ENCODE measurements around the gene PRR30. TPM values are rescaled to one million over a fixed set of nuclear protein-coding genes. Genes with fewer than 3 reads are reported as not detected.

PRR30 gene
- not detected in 2 replicates for polyA plus RNA-seq (2011; rRNA removed)
- not detected in 2 replicates for polyA plus RNA-seq (2012; cell fraction: cytosol; rRNA removed)
- polyA plus RNA-seq (2012; cell fraction: nucleus; rRNA removed) = not detected in 2 replicates
- not detected in 3 replicates for polyA plus RNA-seq (2017; fragmentation: RNase III; extraction: RNeasy Plus Mini Kit Qiagen cat#74134 plus additional on column Dnase treatment)
- polyA minus RNA-seq (2011; rRNA and poly(A)+ RNA removed) = not detected in 2 replicates

GRCh38 chr2:27139310-27139709 is at the start of gene PRR30:
PRR30 (minus strand) TSS chr2:27139410; CDS start chr2:27138329, 1,081 bp downstream.
- H3K4me3 ChIP-seq = no peak within 1 kb of the TSS
- ChIA-PET POLR2A (no interaction called here), CTCF (interaction anchor here (0.6 to 1.5 kb wide), 4 partner anchors 11 to 156 kb away, joined by 3 to 4 read pairs (median 4); no protein-coding TSS in a partner anchor)
- H3K4me2 ChIP-seq = no peak within 1 kb of the TSS
- TF ChIP-seq CHD4 (IDR thresholded peaks at IDR 0.05; ENCODE audit: borderline replicate concordance) (no peak), RFX5 (IDR thresholded peaks at IDR 0.05) (no peak), HOXB13 (CRISPR knock-in tag; IDR thresholded peaks at IDR 0.05; ENCODE audit: low read depth) (no peak), EHMT2 (IDR thresholded peaks at IDR 0.05; ENCODE audit: low read depth) (no peak), FOXS1 (CRISPR knock-in tag; IDR thresholded peaks at IDR 0.05) (no peak), ZFP36 (IDR thresholded peaks at IDR 0.05; ENCODE audit: borderline replicate concordance, partially characterized antibody) (no peak), EP300 (IDR thresholded peaks at IDR 0.05) (no peak), EHF (CRISPR knock-in tag; IDR thresholded peaks at IDR 0.05) (no peak), MYC (IDR thresholded peaks at IDR 0.05; ENCODE audit: borderline replicate concordance, low read length) (no peak), PBX3 (IDR thresholded peaks at IDR 0.05) (no peak), SMC3 (IDR thresholded peaks at IDR 0.05) (no peak), ZNF302 (CRISPR knock-in tag; IDR thresholded peaks at IDR 0.05) (no peak), NPAS2 (CRISPR knock-in tag; IDR thresholded peaks at IDR 0.05; ENCODE audit: borderline replicate concordance) (no peak)
- ATAC-seq (no peak), FAIRE-seq (no peak), DNase-seq (ENCODE audit: low read depth in 1 of 2, low spot score in 1 of 2) (no peak)
- H3K4me1 ChIP-seq = no peaks in the 10 kb centered on the region
- 40% methylated on average over 4 of the region's 4 CpGs for WGBS (ENCODE audit: missing lambda C conversion rate)
- H3K27ac ChIP-seq = no peak within 1 kb of the TSS
- peaks cover 3% of the 10 kb centered on the region; the same call in 1 of the 3 replicates for H3K9me3 ChIP-seq

GRCh38 chr2:27186613-27187345 is 47.6 kb upstream of the PRR30 start:
- DNase-seq (ENCODE audit: low read depth in 1 of 2, low spot score in 1 of 2) (no peak), FAIRE-seq (no peak), ATAC-seq (no peak)
- Histone ChIP-seq H3K9me3 (no peaks in the 10 kb centered on the region), H3K27ac (no peak overlapping the region), H3K4me1 (no peaks in the 10 kb centered on the region), H3K4me2 (no peak overlapping the region), H3K4me3 (no peak overlapping the region)
- POLR2A ChIA-PET = interaction anchor here (1.0 kb wide), 1 partner anchor 25 kb away, joined by 4 read pairs; the partner anchor contains the start of genes ATRAID and SLC5A6
- WGBS (ENCODE audit: missing lambda C conversion rate) = 52% methylated on average over 6 of the region's 6 CpGs
- TF ChIP-seq RARB (CRISPR knock-in tag; IDR thresholded peaks at IDR 0.05) (no peak), RFX5 (IDR thresholded peaks at IDR 0.05) (no peak), POLR2AphosphoS2 (conservative IDR thresholded peaks at IDR 0.05; ENCODE audit: low read length) (no peak), GATA3 (IDR thresholded peaks at IDR 0.05; ENCODE audit: borderline replicate concordance) (no peak), NFE2L2 (conservative IDR thresholded peaks at IDR 0.05; ENCODE audit: low read length) (no peak), NPAS2 (CRISPR knock-in tag; IDR thresholded peaks at IDR 0.05; ENCODE audit: borderline replicate concordance) (no peak), HOXA7 (CRISPR knock-in tag; IDR thresholded peaks at IDR 0.05) (no peak), HOXB13 (CRISPR knock-in tag; IDR thresholded peaks at IDR 0.05; ENCODE audit: low read depth) (no peak), HOXB5 (CRISPR knock-in tag; IDR thresholded peaks at IDR 0.05) (no peak), KDM5A (IDR thresholded peaks at IDR 0.05) (no peak)
- CTCF ChIA-PET = interaction anchor here (0.5 to 5.1 kb wide), 10 partner anchors 11 to 441 kb away, joined by 3 to 34 read pairs (median 4); no protein-coding TSS in a partner anchor

GRCh38 chr2:27185331-27186026 is 46.3 kb upstream of the PRR30 start:
- ChIA-PET CTCF (interaction anchor here (0.9 to 5.1 kb wide), 8 partner anchors 9 to 100 kb away, joined by 3 to 34 read pairs (median 5); no protein-coding TSS in a partner anchor), POLR2A (no interaction called here)
- WGBS (ENCODE audit: missing lambda C conversion rate) = 37% methylated on average over 6 of the region's 6 CpGs
- Histone ChIP-seq H3K4me3 (no peak overlapping the region), H3K27ac (no peak overlapping the region), H3K4me1 (no peaks in the 10 kb centered on the region), H3K9me3 (no peaks in the 10 kb centered on the region), H3K4me2 (no peak overlapping the region)
- DNase-seq (ENCODE audit: low read depth in 1 of 2, low spot score in 1 of 2) (no peak), ATAC-seq (peak in 1 of 2 experiments; percentile 51; a peak in 3 of 6 replicates), FAIRE-seq (no peak)
- TF ChIP-seq TP53 (CRISPR knock-in tag; IDR thresholded peaks at IDR 0.05) (no peak), PHF8 (IDR thresholded peaks at IDR 0.05; ENCODE audit: borderline replicate concordance, low read depth) (no peak), FOSL2 (IDR thresholded peaks at IDR 0.05) (no peak), FOSL2 (CRISPR knock-in tag; IDR thresholded peaks at IDR 0.05) (no peak), NR3C1 (IDR thresholded peaks at IDR 0.05) (no peak)
